Naive thymus-derived CD4-positive, alpha-beta T cell (primary cell): Measurements from ENCODE around the gene HRAS. TPM values are rescaled to one million over a fixed set of nuclear protein-coding genes. Genes with fewer than 3 reads are reported as not detected.

Experiments used
- ATAC-seq: fragments of 150-1000 bp; cut with Tn5 transposase; 2 replicates; pipeline ENCODE4 v1.10.0; 2021; ENCODE audit warnings: mild to moderate bottlenecking, moderate library complexity
- CTCF ChIA-PET: fragments of 350-600 bp; sonication (Branson Sonifier 250); formaldehyde crosslinking; loops from one replicate; lab custom pipeline; 2021; ENCODE audit warnings: antibody characterized with exemption; lab: Charles Lee
- POLR2A ChIA-PET: fragments of 350-600 bp; sonication (Branson Sonifier 250); formaldehyde crosslinking; loops from one replicate; lab custom pipeline; 2021; ENCODE audit warnings: antibody characterized with exemption, inconsistent platforms; lab: Charles Lee
- DNase-seq, 9 donors: peaks; one replicate each; pipeline versions ENCODE4 v3.0.0 to v3.0.0-alpha.2; 2020 to 2022; ENCODE audit warnings: mixed read lengths in 1 of 9
- H3K27ac ChIP-seq: one replicate; pipeline ENCODE4 v1.7.0; 2013; ENCODE audit warnings: mild to moderate bottlenecking, low read depth, low read length, moderate library complexity
- H3K27me3 ChIP-seq, 2 donors: one replicate each; pipeline ENCODE4 v1.7.0; 2013; ENCODE audit warnings: low read length in 2 of 2, mild to moderate bottlenecking in 2 of 2, moderate library complexity in 2 of 2; ENCODE audit not compliant: control insufficient read depth in 2 of 2, insufficient read depth in 2 of 2
- H3K36me3 ChIP-seq, 3 experiments: 1 replicate in 2 of 3; 2 replicates in 1 of 3; pipeline ENCODE4 v1.7.0; 2013; ENCODE audit warnings: low read length in 3 of 3, mild to moderate bottlenecking in 3 of 3, moderate library complexity in 1 of 3; ENCODE audit not compliant: insufficient read depth in 3 of 3, control insufficient read depth in 2 of 3
- H3K4me1 ChIP-seq, 2 donors: one replicate each; pipeline ENCODE4 v1.7.0; 2013; ENCODE audit warnings: low read length in 2 of 2, mild to moderate bottlenecking in 2 of 2, moderate library complexity in 1 of 2; ENCODE audit not compliant: control insufficient read depth in 2 of 2, insufficient read depth in 2 of 2
- H3K4me3 ChIP-seq: 2 replicates; pipeline ENCODE4 v1.7.0; 2013; ENCODE audit warnings: mild to moderate bottlenecking, low read length
- H3K9me3 ChIP-seq, 3 experiments: 1 replicate in 2 of 3; 2 replicates in 1 of 3; pipeline ENCODE4 v1.7.0; 2013; ENCODE audit warnings: low read length in 3 of 3; ENCODE audit not compliant: control insufficient read depth in 2 of 3
- H3K27ac Mint-ChIP-seq, 9 donors: one replicate each; pipeline ENCODE4 v1.8.0; 2020 to 2022; ENCODE audit warnings: mixed read lengths in 9 of 9, mild to moderate bottlenecking in 8 of 9, moderate library complexity in 5 of 9, inconsistent platforms in 2 of 9
- H3K27me3 Mint-ChIP-seq, 5 donors: one replicate each; pipeline ENCODE4 v1.8.0; 2021 to 2022; ENCODE audit warnings: mixed read lengths in 5 of 5, mild to moderate bottlenecking in 1 of 5
- H3K36me3 Mint-ChIP-seq, 5 donors: one replicate each; pipeline ENCODE4 v1.8.0; 2020 to 2022; ENCODE audit warnings: mixed read lengths in 5 of 5, mild to moderate bottlenecking in 3 of 5, inconsistent platforms in 1 of 5
- H3K4me1 Mint-ChIP-seq, 7 donors: one replicate each; pipeline ENCODE4 v1.8.0; 2020 to 2022; ENCODE audit warnings: mixed read lengths in 7 of 7, mild to moderate bottlenecking in 3 of 7, inconsistent platforms in 1 of 7
- H3K4me3 Mint-ChIP-seq, 10 donors: one replicate each; pipeline ENCODE4 v1.8.0; 2020 to 2022; ENCODE audit warnings: mild to moderate bottlenecking in 10 of 10, mixed read lengths in 10 of 10, moderate library complexity in 6 of 10, inconsistent platforms in 2 of 10
- H3K9me3 Mint-ChIP-seq, 11 donors: one replicate each; pipeline ENCODE4 v1.8.0; 2020 to 2022; ENCODE audit warnings: mixed read lengths in 11 of 11, mild to moderate bottlenecking in 4 of 11, inconsistent platforms in 1 of 11, moderate library complexity in 1 of 11
- intact Hi-C, 2 donors: fragments of 100-400 bp; cut with micrococcal nuclease; formaldehyde crosslinking; loops; one replicate each; pipeline ENCODE4 v1.15.1; 2023
- polyA plus RNA-seq, 2 donors: library from polyadenylated mRNA; unstranded; fragments of 300-500 nt; fragmentation: Illumina TruSeq; gene quantifications; one replicate each; pipeline ENCODE4 v1.2.3, GENCODE V29; 2021
- total RNA-seq, 6 experiments: library from RNA in 5 of 6; stranded (reverse) in 5 of 6; gene quantifications; 1 replicate in 5 of 6; 2 replicates in 1 of 6; pipeline ENCODE4 v1.2.3 and lab custom pipeline; 2021 to 2026

HRAS gene
- total and polyA plus RNA-seq, 7 experiments from 2014 or later: 12.6 to 52.0 (median 29.0) TPM

- H3K36me3 ChIP-seq: no peaks in the 10 kb centered on the region
- no peak overlapping the region for H3K27ac ChIP-seq
- no peak overlapping the region for H3K4me3 ChIP-seq
- ChIA-PET POLR2A (interaction anchor here (0.8 to 1.5 kb wide), 2 partner anchors 11 to 151 kb away, joined by 3 to 4 read pairs; partner anchors contain the start of gene TMEM80), CTCF (interaction anchor here (0.6 kb wide), 1 partner anchor 257 kb away, joined by 3 read pairs; no protein-coding TSS in a partner anchor)
- ATAC-seq (no peak), DNase-seq (no peak)
- H3K27ac Mint-ChIP-seq: no peak overlapping the region
- intact Hi-C loops: no loop called here
- H3K27me3 Mint-ChIP-seq: no peaks in the 10 kb centered on the region
- H3K4me1 ChIP-seq: no peaks in the 10 kb centered on the region
- H3K4me1 Mint-ChIP-seq: peaks cover 0 to 4% (median 0%) of the 10 kb centered on the region in 7 donors
- H3K4me3 Mint-ChIP-seq: no peak overlapping the region
- no peaks in the 10 kb centered on the region for H3K9me3 ChIP-seq
- no peaks in the 10 kb centered on the region for H3K27me3 ChIP-seq
- H3K9me3 Mint-ChIP-seq: no peaks in the 10 kb centered on the region
- peaks cover 0 to 2% (median 0%) of the 10 kb centered on the region in 5 donors for H3K36me3 Mint-ChIP-seq
Observed at GRCh38 chr11:544817-545166, 9.4 kb upstream of the HRAS start.

GRCh38 chr11:541433-541885 lies 6.1 kb upstream of the HRAS start:
- ATAC-seq (no peak), DNase-seq (no peak)
- H3K27me3 Mint-ChIP-seq: no peaks in the 10 kb centered on the region
- peaks cover under 1 to 11% (median 4%) of the 10 kb centered on the region in 7 donors for H3K4me1 Mint-ChIP-seq
- H3K4me3 Mint-ChIP-seq: no peak overlapping the region
- H3K27ac Mint-ChIP-seq: no peak overlapping the region
- intact Hi-C loops: no loop called here
- ChIA-PET POLR2A (no interaction called here), CTCF (no interaction called here)
- Histone ChIP-seq H3K4me1 (peaks cover 14 to 15% of the 10 kb centered on the region in 2 donors), H3K36me3 (no peaks in the 10 kb centered on the region), H3K9me3 (no peaks in the 10 kb centered on the region), H3K27me3 (no peaks in the 10 kb centered on the region), H3K27ac (no peak overlapping the region), H3K4me3 (no peak overlapping the region)
- H3K9me3 Mint-ChIP-seq: no peaks in the 10 kb centered on the region
- peaks cover 0 to 2% (median 0%) of the 10 kb centered on the region in 5 donors for H3K36me3 Mint-ChIP-seq

DNA sequence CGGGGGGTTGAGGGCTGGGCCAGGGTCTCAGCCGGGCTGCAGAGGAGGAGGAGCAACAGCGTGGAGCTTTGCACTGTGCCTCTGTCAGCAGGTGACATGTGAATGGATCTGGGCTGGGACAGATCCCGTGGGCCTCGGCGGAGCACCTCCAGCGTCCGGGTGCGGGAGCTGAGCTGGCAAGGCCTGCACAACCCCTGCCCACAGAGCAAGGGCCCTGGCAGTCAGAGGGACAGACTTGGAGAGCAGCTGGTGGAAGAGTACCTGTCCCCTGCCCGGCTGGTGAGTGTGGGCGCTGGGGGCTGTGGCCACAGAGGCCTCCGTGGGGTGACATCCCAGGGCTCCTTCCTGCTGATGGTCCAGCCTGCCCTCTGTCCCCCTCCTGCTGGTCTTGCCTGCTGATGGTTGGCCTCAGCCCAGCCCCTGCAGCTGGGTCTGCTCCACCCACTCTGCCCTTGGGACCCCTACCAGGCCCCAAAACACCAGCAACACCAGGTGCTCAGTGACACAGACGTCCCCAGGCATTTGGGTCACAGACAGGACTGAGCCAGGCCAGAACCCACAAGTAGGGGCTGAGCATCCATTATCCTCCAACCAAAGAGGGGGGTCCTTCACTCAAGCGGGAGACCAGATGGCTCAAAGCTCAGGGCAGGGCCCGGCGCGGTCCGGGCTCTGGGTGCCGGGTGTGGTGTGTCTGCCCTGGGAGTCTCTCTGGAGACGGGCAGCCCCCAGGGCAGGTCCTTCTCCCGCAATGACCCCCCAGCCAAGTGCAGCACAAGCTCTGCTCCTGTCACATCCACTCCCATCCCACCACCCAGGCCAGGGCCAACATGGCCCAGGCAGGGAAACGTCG lies 5.4 kb upstream of the HRAS start:
- Mint-ChIP-seq H3K27me3 (no peaks in the 10 kb centered on the region), H3K4me1 (peaks cover 5 to 16% (median 9%) of the 10 kb centered on the region in 7 donors), H3K9me3 (no peaks in the 10 kb centered on the region), H3K36me3 (peaks cover 0 to 2% (median 0%) of the 10 kb centered on the region in 5 donors), H3K27ac (no peak overlapping the region), H3K4me3 (peak overlapping the region in 1 of 10 donors; percentile 51)
- Histone ChIP-seq H3K4me3 (no peak overlapping the region), H3K4me1 (peaks cover 15% of the 10 kb centered on the region in 2 donors), H3K27ac (no peak overlapping the region), H3K36me3 (no peaks in the 10 kb centered on the region), H3K9me3 (no peaks in the 10 kb centered on the region), H3K27me3 (no peaks in the 10 kb centered on the region)
- intact Hi-C loops: no loop called here
- ChIA-PET CTCF (no interaction called here), POLR2A (no interaction called here)
- DNase-seq (no peak), ATAC-seq (no peak)

GRCh38 chr11:539971-540481 lies 4.7 kb upstream of the HRAS start:
- Histone ChIP-seq H3K4me1 (peaks cover 15% of the 10 kb centered on the region in 2 donors), H3K9me3 (no peaks in the 10 kb centered on the region), H3K27ac (no peak overlapping the region), H3K4me3 (no peak overlapping the region), H3K27me3 (no peaks in the 10 kb centered on the region), H3K36me3 (no peaks in the 10 kb centered on the region)
- H3K27ac Mint-ChIP-seq: no peak overlapping the region
- H3K4me1 Mint-ChIP-seq: peaks cover 5 to 16% (median 9%) of the 10 kb centered on the region in 7 donors
- peaks cover 0 to 2% (median 0%) of the 10 kb centered on the region in 5 donors for H3K36me3 Mint-ChIP-seq
- DNase-seq (no peak), ATAC-seq (no peak)
- POLR2A ChIA-PET: no interaction called here
- no peaks in the 10 kb centered on the region for H3K9me3 Mint-ChIP-seq
- intact Hi-C loops: loop anchor here in 1 of 2 donors (5.0 kb wide), 2 partner anchors 157 to 182 kb away; partner anchors contain the start of genes DEAF1 and TMEM80
- no peak overlapping the region for H3K4me3 Mint-ChIP-seq
- H3K27me3 Mint-ChIP-seq: no peaks in the 10 kb centered on the region
- CTCF ChIA-PET: no interaction called here

DNA sequence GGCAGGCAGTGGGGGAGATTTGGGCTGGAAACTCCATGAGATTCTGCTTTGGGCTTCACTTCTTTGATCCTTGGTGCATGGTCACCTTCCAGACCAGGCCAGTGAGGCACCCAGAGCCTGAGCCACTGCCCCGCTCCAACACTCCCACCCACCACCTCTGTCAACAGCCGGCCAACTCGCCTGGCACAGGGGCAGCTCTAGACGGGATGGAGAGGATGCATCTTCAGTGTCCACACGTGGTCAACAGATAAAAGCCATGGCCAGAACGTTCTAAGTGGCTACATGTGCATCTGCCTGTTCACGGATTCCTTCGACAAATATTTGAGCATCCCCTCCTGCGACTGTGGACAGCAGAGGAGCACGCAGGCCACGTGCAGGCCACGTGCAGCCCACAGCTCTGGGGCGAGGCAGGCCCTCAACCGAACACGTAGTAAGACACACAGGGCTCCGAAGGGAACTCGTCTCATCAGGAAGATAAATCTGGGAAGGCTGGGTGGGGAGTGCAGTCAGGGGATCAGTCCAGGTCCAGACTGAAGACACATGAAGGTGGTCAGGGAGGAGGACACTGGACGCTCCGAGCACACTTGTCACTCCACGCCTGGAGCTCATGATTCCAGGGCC lies 3.2 kb upstream of the HRAS start:
- Mint-ChIP-seq H3K36me3 (peaks cover 0 to 2% (median 0%) of the 10 kb centered on the region in 5 donors), H3K27ac (peak overlapping the region in 1 of 9 donors; percentile 9), H3K27me3 (no peaks in the 10 kb centered on the region), H3K4me3 (peak overlapping the region in 6 of 10 donors; percentile 29 to 95 (median 50)), H3K4me1 (peaks cover 5 to 16% (median 11%) of the 10 kb centered on the region in 7 donors), H3K9me3 (no peaks in the 10 kb centered on the region)
- ChIA-PET CTCF (no interaction called here), POLR2A (interaction anchor here (1.3 kb wide), 1 partner anchor 66 kb away, joined by 3 read pairs; no protein-coding TSS in a partner anchor)
- DNase-seq (no peak), ATAC-seq (no peak)
- Histone ChIP-seq H3K27ac (no peak overlapping the region), H3K27me3 (no peaks in the 10 kb centered on the region), H3K4me3 (no peak overlapping the region), H3K36me3 (peaks cover 0 to 4% (median 0%) of the 10 kb centered on the region in 3 experiments), H3K9me3 (no peaks in the 10 kb centered on the region), H3K4me1 (peaks cover 20 to 21% of the 10 kb centered on the region in 2 donors)
- intact Hi-C loops: loop anchor here in 1 of 2 donors (5.0 kb wide), 2 partner anchors 159 to 184 kb away; partner anchors contain the start of genes DEAF1 and TMEM80
